Activated CD8-positive, alpha-beta memory T cell treated with anti-CD3 and anti-CD28 coated beads, Interleukin-2, amount 10 ng/mL, durations not matched to agents 7 days and 5 days (primary cell): Measurements from ENCODE around the gene MYO3B. TPM values are rescaled to one million over a fixed set of nuclear protein-coding genes. Genes with fewer than 3 reads are reported as not detected.
"Not testable (repeated sequence)": the region's sequence is repeated elsewhere in the genome, so short reads cannot be mapped to it uniquely, and the experiment has no call there.

Experiments
- ATAC-seq: fragments of 150-1000 bp; cut with Tn5 transposase; one replicate; pipeline ENCODE4 v1.10.0; 2021; ENCODE audit warnings: moderate library complexity
- CTCF ChIA-PET: fragments of 350-600 bp; sonication (Branson Sonifier 250); formaldehyde crosslinking; loops from one replicate; lab custom pipeline; 2021; ENCODE audit warnings: antibody characterized with exemption; lab: Charles Lee
- DNase-seq: peaks from one replicate; pipeline ENCODE4 v3.0.0-alpha.2; 2020
- H3K27ac Mint-ChIP-seq: one replicate; pipeline ENCODE4 v1.8.0; 2021; ENCODE audit warnings: mild to moderate bottlenecking, mixed read lengths
- H3K27me3 Mint-ChIP-seq: one replicate; pipeline ENCODE4 v1.8.0; 2021; ENCODE audit warnings: mixed read lengths
- H3K36me3 Mint-ChIP-seq: one replicate; pipeline ENCODE4 v1.8.0; 2021; ENCODE audit warnings: mild to moderate bottlenecking, mixed read lengths
- H3K4me1 Mint-ChIP-seq: one replicate; pipeline ENCODE4 v1.8.0; 2021; ENCODE audit warnings: mixed read lengths
- H3K4me3 Mint-ChIP-seq: one replicate; pipeline ENCODE4 v1.8.0; 2021; ENCODE audit warnings: mild to moderate bottlenecking, moderate library complexity, mixed read lengths
- H3K9me3 Mint-ChIP-seq: one replicate; pipeline ENCODE4 v1.8.0; 2022; ENCODE audit warnings: low read depth, mixed read lengths
- total RNA-seq, 2 experiments: library from RNA; stranded (reverse); gene quantifications; one replicate each; pipeline ENCODE4 v1.2.3, GENCODE V29; 2021

MYO3B gene
- total RNA-seq, 2 experiments from 2014 or later = 0.23 to 0.38 TPM

DNA sequence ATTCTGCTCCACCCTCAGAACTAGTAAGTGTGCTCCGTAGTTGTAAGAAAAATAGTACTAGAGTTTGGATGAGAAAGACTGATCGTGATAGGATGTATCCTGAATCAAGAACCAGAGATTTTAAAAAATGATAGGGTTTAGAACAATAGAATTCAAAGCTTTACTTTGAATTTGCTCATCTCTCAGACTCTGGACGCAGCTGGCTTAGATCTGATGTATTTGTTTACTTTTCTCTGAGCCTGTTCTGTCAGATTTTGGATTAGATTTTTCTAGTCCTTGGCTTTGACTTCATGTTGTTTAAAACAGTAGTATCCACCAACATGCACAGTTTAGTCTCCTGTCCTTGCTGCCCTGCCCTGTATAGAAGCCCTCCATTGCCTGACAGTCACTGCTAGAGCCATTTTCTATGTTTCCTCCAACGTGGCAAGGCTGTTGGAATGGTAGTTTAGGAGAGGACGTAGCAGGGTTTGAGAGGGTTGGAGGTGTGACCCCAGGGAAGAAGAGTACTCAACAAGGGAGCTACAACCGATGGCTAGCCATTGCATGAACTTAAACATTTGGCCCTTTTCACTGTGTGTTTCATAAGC, 92.4 kb downstream of the MYO3B start:
- Mint-ChIP-seq H3K9me3 (no peaks in the 10 kb centered on the region), H3K4me3 (no peak overlapping the region), H3K4me1 (no peaks in the 10 kb centered on the region), H3K27ac (no peak overlapping the region), H3K27me3 (peaks cover 26% of the 10 kb centered on the region), H3K36me3 (no peaks in the 10 kb centered on the region)
- ATAC-seq (no peak), DNase-seq (no peak)
- CTCF ChIA-PET = no interaction called here

DNA sequence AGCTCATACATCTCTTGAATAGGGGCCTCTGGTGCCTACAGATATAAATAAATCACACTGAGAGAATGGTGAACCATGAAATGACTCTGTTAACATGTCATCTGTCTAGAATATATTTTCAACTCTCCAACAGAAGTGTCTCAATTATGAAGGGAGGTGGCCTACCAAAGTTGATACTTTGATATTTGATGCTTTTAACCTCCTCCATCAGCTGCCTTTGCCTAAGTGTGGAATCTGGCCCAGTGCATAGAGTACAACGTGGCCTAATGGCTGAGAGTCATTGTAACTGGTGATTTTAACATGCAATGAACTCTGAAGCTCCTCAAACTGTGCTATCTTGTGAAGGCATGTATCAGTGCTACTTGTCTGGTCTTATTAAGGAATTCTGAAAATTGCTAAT, 93.4 kb downstream of the MYO3B start:
- H3K4me1 Mint-ChIP-seq = no peaks in the 10 kb centered on the region
- no peak overlapping the region for H3K4me3 Mint-ChIP-seq
- CTCF ChIA-PET = no interaction called here
- DNase-seq (no peak), ATAC-seq (no peak)
- H3K36me3 Mint-ChIP-seq = no peaks in the 10 kb centered on the region
- no peaks in the 10 kb centered on the region for H3K9me3 Mint-ChIP-seq
- H3K27me3 Mint-ChIP-seq = peaks cover 31% of the 10 kb centered on the region
- no peak overlapping the region for H3K27ac Mint-ChIP-seq

DNA sequence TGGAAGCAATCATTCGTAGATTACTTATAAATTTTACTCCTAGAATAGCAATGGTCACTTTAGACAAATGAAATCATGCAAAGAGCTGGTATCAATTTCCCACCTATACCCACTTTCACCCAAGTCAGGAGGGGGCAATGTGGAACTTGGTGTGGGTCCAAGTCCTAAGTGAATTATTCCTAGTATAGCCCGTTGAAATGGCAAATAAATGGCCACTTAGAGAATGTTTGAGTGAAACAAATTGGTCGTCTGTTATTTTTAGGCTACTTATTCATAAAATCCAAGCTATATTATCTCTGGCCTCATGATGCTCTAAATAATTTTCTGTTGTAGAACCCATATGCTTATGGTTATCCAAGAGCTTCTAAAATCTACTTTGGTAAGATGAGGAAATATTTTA, 98.1 kb downstream of the MYO3B start:
- no peak overlapping the region for H3K27ac Mint-ChIP-seq
- H3K9me3 Mint-ChIP-seq = no peaks in the 10 kb centered on the region
- no peaks in the 10 kb centered on the region for H3K4me1 Mint-ChIP-seq
- H3K36me3 Mint-ChIP-seq = no peaks in the 10 kb centered on the region
- H3K4me3 Mint-ChIP-seq = no peak overlapping the region
- CTCF ChIA-PET = no interaction called here
- ATAC-seq (no peak), DNase-seq (no peak)
- peaks cover 26% of the 10 kb centered on the region for H3K27me3 Mint-ChIP-seq

DNA sequence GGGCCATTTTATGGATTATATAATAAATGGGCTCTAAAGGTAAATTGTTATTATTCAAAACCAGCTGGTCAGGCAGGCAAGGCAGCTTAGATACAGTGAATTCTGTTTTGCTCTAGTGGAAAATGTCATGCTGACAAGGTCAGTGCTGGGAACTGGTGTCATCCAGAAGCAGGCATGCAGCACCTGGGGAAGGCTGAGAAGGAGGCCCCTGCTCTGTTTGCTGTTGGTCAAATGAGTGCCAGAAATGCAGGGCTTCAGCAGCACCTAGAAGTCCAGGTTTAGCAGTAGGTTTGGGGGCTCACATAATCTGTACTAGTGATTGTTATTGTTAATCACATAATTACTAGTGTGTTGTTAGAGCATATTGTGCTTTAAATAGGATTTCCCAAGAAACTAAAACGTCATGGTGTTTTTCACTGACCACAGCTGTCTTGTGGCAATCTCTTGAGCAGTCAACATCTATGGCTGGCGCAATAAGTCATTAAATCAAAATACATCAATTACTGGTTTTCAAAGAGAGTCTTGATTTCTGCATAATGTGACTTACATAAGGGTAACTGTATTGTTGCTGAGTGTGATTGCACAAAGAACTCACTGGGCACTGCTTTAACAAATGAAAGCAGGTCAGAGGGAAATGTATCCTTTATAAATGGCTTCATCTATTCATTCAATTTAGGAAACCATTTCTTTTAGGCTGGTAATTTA, 99.1 kb downstream of the MYO3B start:
- Mint-ChIP-seq H3K4me1 (no peaks in the 10 kb centered on the region), H3K27me3 (peaks cover 36% of the 10 kb centered on the region), H3K36me3 (no peaks in the 10 kb centered on the region), H3K4me3 (no peak overlapping the region), H3K9me3 (no peaks in the 10 kb centered on the region), H3K27ac (no peak overlapping the region)
- CTCF ChIA-PET = no interaction called here
- DNase-seq (no peak), ATAC-seq (no peak)

DNA sequence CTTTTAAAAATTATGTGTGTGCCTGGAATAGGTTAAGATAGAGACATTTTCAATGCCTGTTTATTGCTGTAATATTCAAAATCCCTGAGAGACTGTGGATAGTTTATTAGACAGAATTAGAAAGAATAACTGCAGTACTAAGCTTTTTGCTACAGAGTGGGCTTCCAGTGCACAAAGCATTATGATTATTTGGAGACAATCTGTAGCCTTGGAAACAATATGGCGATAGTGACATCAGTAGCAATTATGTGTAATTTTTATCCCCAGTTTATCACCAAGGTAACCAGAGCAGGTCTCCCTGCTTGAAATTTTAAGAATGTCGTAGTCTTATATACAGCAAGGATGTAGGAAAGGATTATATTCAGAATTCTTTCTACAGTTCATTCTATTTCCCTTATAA, 100.0 kb downstream of the MYO3B start:
- no peak overlapping the region for H3K27ac Mint-ChIP-seq
- CTCF ChIA-PET = no interaction called here
- H3K4me3 Mint-ChIP-seq = no peak overlapping the region
- no peaks in the 10 kb centered on the region for H3K9me3 Mint-ChIP-seq
- DNase-seq (no peak), ATAC-seq (no peak)
- H3K36me3 Mint-ChIP-seq = no peaks in the 10 kb centered on the region
- no peaks in the 10 kb centered on the region for H3K4me1 Mint-ChIP-seq
- H3K27me3 Mint-ChIP-seq = peaks cover 43% of the 10 kb centered on the region

DNA sequence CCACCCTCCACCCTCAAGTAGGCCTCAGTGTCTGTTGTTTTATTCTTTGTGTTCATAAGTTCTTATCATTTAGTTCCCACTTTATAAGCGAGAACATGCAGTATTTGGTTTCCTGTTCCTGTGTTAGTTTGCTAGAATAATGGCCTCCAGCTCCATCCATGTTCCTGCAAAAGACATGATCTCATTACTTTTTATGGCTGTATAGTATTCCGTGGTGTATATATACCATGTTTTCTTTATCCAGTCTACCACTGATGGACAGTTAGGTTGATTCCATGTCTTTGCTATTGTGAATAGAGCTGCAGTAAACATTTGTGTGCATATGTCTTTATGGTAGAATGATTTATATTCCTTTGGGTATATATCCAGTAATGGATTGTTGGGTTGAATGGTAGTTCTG, 101.7 kb downstream of the MYO3B start:
- not testable (repeated sequence) for H3K9me3 Mint-ChIP-seq, H3K4me1 Mint-ChIP-seq, ATAC-seq

DNA sequence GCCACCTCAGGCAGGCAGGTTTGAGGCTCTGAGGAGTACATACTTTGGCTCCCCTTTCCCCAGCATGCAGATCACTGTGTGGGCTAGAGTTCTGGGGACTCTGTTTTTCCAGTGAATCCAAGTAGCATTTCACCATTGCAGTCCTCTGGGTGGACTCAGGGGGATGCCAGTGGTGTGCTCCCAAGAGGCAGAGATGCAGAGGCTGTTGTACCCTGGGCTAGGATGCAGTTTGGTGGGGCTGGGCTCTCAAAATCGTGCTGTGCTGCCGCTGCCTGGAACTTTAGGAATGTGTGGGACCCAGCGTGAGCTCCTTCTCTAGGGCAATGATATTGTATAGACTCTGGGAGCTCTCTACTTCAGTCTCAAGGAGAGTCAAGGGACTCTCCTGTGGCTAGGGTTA, 104.9 kb downstream of the MYO3B start:
- Mint-ChIP-seq H3K36me3 (no peaks in the 10 kb centered on the region), H3K27ac (no peak overlapping the region), H3K4me1 (no peaks in the 10 kb centered on the region), H3K27me3 (peaks cover 41% of the 10 kb centered on the region), H3K4me3 (no peak overlapping the region), H3K9me3 (no peaks in the 10 kb centered on the region)
- DNase-seq (no peak), ATAC-seq (no peak)
- CTCF ChIA-PET = no interaction called here

More for the DNA sequence above, 101.7 kb downstream of the MYO3B start:
- DNase-seq, H3K27ac Mint-ChIP-seq, CTCF ChIA-PET, H3K4me3 Mint-ChIP-seq, H3K36me3 Mint-ChIP-seq: not testable (repeated sequence)
- peaks cover 42% of the 10 kb centered on the region for H3K27me3 Mint-ChIP-seq

DNA sequence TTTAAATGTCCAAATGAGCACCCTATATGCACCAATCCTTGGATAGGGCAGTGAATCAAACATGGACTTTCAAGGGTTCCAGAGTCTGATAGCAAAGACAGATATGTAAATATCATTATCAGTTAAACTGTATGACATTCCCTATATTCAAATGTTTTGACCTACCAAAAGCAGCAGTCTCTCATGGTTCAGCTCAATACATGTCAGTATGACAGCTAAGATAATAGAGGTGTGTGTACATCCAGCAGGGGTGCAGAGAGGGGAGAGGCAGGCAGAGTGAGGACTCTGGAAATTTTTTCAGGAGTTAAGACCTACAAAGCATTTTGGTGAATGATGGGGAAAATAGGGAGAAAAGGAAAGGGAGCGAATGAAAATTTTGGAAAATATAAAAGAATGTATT, 106.3 kb downstream of the MYO3B start:
- H3K4me1 Mint-ChIP-seq = no peaks in the 10 kb centered on the region
- peaks cover 44% of the 10 kb centered on the region for H3K27me3 Mint-ChIP-seq
- CTCF ChIA-PET = no interaction called here
- no peak overlapping the region for H3K4me3 Mint-ChIP-seq
- no peak for DNase-seq
- H3K9me3 Mint-ChIP-seq = no peaks in the 10 kb centered on the region
- no peak for ATAC-seq
- no peak overlapping the region for H3K27ac Mint-ChIP-seq
- no peaks in the 10 kb centered on the region for H3K36me3 Mint-ChIP-seq

DNA sequence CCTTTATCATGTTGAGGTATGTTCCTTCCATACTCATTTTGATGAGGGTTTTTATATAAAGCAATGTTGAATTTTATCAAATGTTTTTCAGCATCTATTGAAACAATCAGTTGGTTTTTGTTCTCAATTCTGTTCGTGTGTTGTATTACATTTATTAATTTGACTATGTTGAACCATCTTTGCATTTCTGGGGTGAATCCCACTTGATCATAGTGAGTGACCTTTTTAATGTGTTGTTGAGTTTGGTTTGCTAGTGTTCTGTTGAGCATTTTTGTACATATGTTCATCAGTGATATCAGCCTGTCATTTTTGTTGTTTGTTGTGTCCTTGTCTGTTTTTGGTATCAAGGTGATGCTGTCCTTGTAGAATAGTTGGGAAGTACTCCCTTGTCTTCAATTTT, 110.9 kb downstream of the MYO3B start:
- Mint-ChIP-seq H3K4me1 (no peaks in the 10 kb centered on the region), H3K27ac (no peak overlapping the region), H3K9me3 (no peaks in the 10 kb centered on the region), H3K27me3 (peaks cover 50% of the 10 kb centered on the region), H3K36me3 (peaks cover 2% of the 10 kb centered on the region), H3K4me3 (no peak overlapping the region)
- DNase-seq (no peak), ATAC-seq (no peak)
- CTCF ChIA-PET = no interaction called here

DNA sequence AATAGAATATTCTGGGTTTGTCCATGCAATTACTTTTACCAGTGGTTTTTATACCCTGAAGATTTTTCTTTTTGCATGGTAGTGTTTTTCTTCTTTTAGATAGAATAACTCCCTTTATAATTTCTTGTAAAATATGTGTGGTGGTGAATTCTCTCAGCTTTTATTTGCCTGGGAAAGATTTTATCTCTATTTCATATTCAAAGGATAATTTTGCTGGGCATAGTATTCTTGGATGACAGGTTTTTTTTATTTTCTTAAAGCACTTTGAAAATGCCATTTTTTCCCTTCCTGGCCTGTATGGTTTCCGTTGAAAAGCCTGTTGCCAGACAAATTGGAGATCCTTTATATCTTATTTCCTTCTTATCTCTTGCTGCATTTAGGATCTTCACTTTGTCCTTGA, 113.5 kb downstream of the MYO3B start:
- H3K27me3 Mint-ChIP-seq = peaks cover 52% of the 10 kb centered on the region
- no peaks in the 10 kb centered on the region for H3K9me3 Mint-ChIP-seq
- ATAC-seq (no peak), DNase-seq (no peak)
- H3K4me1 Mint-ChIP-seq = no peaks in the 10 kb centered on the region
- peaks cover 2% of the 10 kb centered on the region for H3K36me3 Mint-ChIP-seq
- no peak overlapping the region for H3K4me3 Mint-ChIP-seq
- CTCF ChIA-PET = no interaction called here
- H3K27ac Mint-ChIP-seq = no peak overlapping the region

DNA sequence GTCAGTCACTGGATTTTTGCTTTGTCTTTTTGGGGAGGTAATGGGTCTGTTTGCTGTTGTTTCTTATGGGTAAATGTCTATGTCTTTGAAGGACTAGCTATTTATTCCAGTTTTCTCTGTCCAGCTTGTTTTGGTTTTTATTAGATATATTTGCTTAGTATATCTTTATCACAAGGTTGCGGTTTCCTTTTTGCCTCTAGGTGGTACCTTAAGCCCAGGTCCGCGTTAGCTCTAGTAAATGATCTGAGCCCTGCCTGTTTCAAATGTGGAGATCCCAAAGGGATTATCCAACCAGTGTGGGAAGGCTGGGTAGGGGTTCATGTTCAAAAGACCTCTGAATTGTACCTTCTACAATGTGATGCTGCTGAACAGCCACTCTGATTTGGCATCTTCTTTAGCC, 114.5 kb downstream of the MYO3B start:
- ATAC-seq = no peak
- H3K4me1 Mint-ChIP-seq = no peaks in the 10 kb centered on the region
- CTCF ChIA-PET = no interaction called here
- peaks cover 47% of the 10 kb centered on the region for H3K27me3 Mint-ChIP-seq
- no peaks in the 10 kb centered on the region for H3K9me3 Mint-ChIP-seq
- DNase-seq = no peak
- no peak overlapping the region for H3K27ac Mint-ChIP-seq
- peaks cover 2% of the 10 kb centered on the region for H3K36me3 Mint-ChIP-seq
- no peak overlapping the region for H3K4me3 Mint-ChIP-seq

DNA sequence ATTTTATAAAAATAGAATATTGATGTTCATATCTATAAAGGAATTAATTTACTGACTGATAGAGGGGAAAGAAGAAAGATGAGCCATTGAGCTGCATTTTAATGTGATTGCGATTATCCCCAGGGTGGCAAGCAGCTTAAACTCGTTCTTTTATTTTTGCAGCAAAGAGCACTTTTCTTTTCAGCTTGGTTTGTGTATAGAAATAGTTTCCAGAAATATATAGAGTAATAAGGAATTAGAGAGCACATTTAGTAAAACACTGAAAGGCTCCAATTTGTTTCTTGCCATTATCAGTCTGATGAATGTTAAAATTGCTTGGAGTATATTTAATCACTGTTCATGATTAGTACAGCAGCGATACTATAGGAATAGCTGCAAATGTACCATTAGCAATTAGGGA, 119.5 kb downstream of the MYO3B start:
- no peak for ATAC-seq
- Mint-ChIP-seq H3K27ac (no peak overlapping the region), H3K27me3 (peaks cover 17% of the 10 kb centered on the region), H3K4me3 (no peak overlapping the region), H3K9me3 (no peaks in the 10 kb centered on the region), H3K36me3 (no peaks in the 10 kb centered on the region), H3K4me1 (peaks cover 3% of the 10 kb centered on the region)
- DNase-seq = no peak
- CTCF ChIA-PET = no interaction called here

DNA sequence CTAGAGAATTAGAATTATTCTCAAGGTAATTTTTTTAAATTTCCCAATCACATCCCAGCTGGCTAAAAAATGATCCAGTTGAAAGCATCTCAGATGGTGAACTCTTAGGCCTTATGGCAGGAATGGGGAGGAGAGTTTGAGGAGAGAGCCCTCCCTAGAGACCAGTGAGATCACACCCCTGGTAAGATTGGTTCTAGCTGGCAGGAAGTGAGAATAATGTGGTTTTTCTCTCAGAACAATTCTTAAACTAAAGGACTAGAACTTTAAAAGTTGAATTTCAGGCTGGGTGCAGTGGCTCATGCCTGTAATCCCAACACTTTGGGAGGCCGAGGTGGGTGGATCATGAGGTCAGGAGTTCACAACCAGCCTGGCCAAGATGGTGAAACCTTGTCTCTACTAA, 120.2 kb downstream of the MYO3B start:
- H3K4me3 Mint-ChIP-seq = no peak overlapping the region
- ATAC-seq (no peak), DNase-seq (no peak)
- H3K4me1 Mint-ChIP-seq = peaks cover 3% of the 10 kb centered on the region
- H3K9me3 Mint-ChIP-seq = no peaks in the 10 kb centered on the region
- peaks cover 19% of the 10 kb centered on the region for H3K27me3 Mint-ChIP-seq
- no peaks in the 10 kb centered on the region for H3K36me3 Mint-ChIP-seq
- CTCF ChIA-PET = no interaction called here
- no peak overlapping the region for H3K27ac Mint-ChIP-seq

DNA sequence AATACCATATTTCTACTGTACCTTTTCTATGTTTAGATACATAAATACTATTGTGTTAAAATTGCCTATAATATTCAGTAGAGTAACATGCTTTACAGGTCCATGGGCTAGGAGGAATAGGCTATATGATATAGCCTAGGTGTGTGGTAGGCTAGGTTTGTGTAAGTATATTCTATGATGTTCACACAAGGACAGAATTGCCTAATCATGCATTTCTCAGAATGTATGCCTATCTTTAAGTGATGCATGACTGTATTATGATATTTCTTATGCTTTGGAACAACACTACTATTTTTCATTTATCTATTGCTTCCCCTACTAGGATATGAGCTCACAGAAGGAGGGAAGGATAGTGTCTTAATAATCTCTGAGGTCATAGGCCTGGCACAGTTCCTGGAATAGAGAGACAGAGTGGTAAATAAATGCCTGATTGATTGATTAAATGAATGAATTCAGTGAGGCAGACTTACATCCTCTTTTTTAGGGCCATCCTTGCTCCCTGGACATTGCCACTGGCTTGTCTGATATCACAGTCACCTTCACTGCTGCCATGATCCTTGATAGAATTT, 121.0 kb downstream of the MYO3B start:
- DNase-seq (no peak), ATAC-seq (no peak)
- Mint-ChIP-seq H3K36me3 (no peaks in the 10 kb centered on the region), H3K9me3 (no peaks in the 10 kb centered on the region), H3K4me3 (no peak overlapping the region), H3K27ac (no peak overlapping the region), H3K27me3 (peaks cover 16% of the 10 kb centered on the region), H3K4me1 (peaks cover 3% of the 10 kb centered on the region)
- CTCF ChIA-PET = no interaction called here
